Upper lobe of left lung (tissue), 6 donors: ENCODE data around the gene RBPJ. TPM values are rescaled to one million over a fixed set of nuclear protein-coding genes. Genes with fewer than 3 reads are reported as not detected.

ENCODE experiments used
- ATAC-seq, 2 donors: fragments of 200-7000 bp; cut with Tn5 transposase; one replicate each; pipeline ENCODE4 v1.9.1; 2022; ENCODE audit warnings: mild to moderate bottlenecking in 2 of 2, moderate library complexity in 2 of 2; ENCODE audit not compliant: low FRiP score in 2 of 2
- DNase-seq, 2 donors: peaks; one replicate each; pipeline ENCODE4 v3.0.0-alpha.2; 2019 to 2020
- H3K27ac ChIP-seq, 4 donors: fragments of 200-600 bp; sonication (generic); one replicate each; pipeline ENCODE4 v1.5.1; 2016 to 2019
- H3K27me3 ChIP-seq, 4 donors: fragments of 200-600 bp; sonication (generic); one replicate each; pipeline ENCODE4 v1.5.1; 2017 to 2019
- H3K36me3 ChIP-seq, 4 donors: fragments of 200-600 bp; sonication (generic); one replicate each; pipeline ENCODE4 v1.5.1; 2016 to 2019
- H3K4me1 ChIP-seq, 4 donors: fragments of 200-600 bp; sonication (generic); one replicate each; pipeline ENCODE4 v1.5.1; 2018 to 2019
- H3K4me3 ChIP-seq, 4 donors: fragments of 200-600 bp; sonication (generic); one replicate each; pipeline ENCODE4 v1.5.1; 2017 to 2019; ENCODE audit warnings: mild to moderate bottlenecking in 2 of 4, moderate library complexity in 1 of 4
- H3K9me3 ChIP-seq, 4 donors: fragments of 200-600 bp; sonication (generic); one replicate each; pipeline ENCODE4 v1.5.1; 2018 to 2019
- CTCF ChIP-seq, 6 experiments: fragments of 450-650 bp in 4 of 6; fragments of 200-600 bp in 2 of 6; sonication (generic) in 2 of 6; IDR thresholded peaks; one replicate each; pipeline ENCODE4 v1.5.1; 2016 to 2019; ENCODE audit warnings: antibody characterized with exemption in 6 of 6
- EP300 ChIP-seq, 4 donors: sonication (generic); formaldehyde crosslinking; IDR thresholded peaks; one replicate each; pipeline ENCODE4 v1.5.1; 2017; ENCODE audit warnings: antibody characterized with exemption in 4 of 4, control low read depth in 2 of 4
- POLR2A ChIP-seq, 4 donors: fragments of 450-650 bp; IDR thresholded peaks; one replicate each; pipeline ENCODE4 v1.5.1; 2016 to 2017; ENCODE audit warnings: antibody characterized with exemption in 4 of 4, mild to moderate bottlenecking in 2 of 4
- POLR2AphosphoS5 ChIP-seq, 2 donors: sonication (generic); formaldehyde crosslinking; IDR thresholded peaks; one replicate each; pipeline ENCODE4 v1.5.1; 2017; ENCODE audit warnings: antibody characterized with exemption in 2 of 2
- WGBS, 2 donors: methylation state at CpG; one replicate each; pipeline ENCODE4 v1.1.5; 2017 to 2018; 5-methylcytosine and 5-hydroxymethylcytosine counted together
- total RNA-seq, 6 donors: library from RNA; depleted of rRNA in 4 of 6; stranded (reverse); fragments of >200 nt in 4 of 6; gene quantifications; one replicate each; pipeline versions ENCODE4 v1.1.0 to v1.2.1, GENCODE V29; 2016 to 2021
- donor health status: DM: no; HTN: no; CAD: no; lungs with moderate emphysema.
- donor health status: DM: no; HTN: yes; CAD: no; lungs with severe emphysema.

RBPJ gene
- 10 to 100 TPM; 59.4 to 93.2 (median 79.4) TPM for total RNA-seq

- TF ChIP-seq EP300 (IDR thresholded peaks at IDR 0.05) = no peak
- peak in 1 of 6 experiments; percentile 11 for TF ChIP-seq CTCF (IDR thresholded peaks at IDR 0.05)
- TF ChIP-seq POLR2A (IDR thresholded peaks at IDR 0.05) = peak; percentile 36 to 82 (median 57)
- TF ChIP-seq POLR2AphosphoS5 (IDR thresholded peaks at IDR 0.05) = peak; percentile 78 to 86
- 1% methylated on average over 46 to 49 of the region's 102 CpGs for WGBS, 2 donors
- DNase-seq (peak; percentile 89 to 96), ATAC-seq (peak; percentile 84 to 93)
- H3K27ac ChIP-seq = peak within 1 kb of the TSS; percentile 88 to 99 (median 95)
- H3K27me3 ChIP-seq = no peaks in the 10 kb centered on the region
- peaks cover 0 to 1% (median under 1%) of the 10 kb centered on the region in 4 donors for H3K9me3 ChIP-seq
- H3K36me3 ChIP-seq = no peaks in the 10 kb centered on the region
- H3K4me1 ChIP-seq = peaks cover 18 to 38% (median 20%) of the 10 kb centered on the region in 4 donors
- H3K4me3 ChIP-seq = peak within 1 kb of the TSS; percentile 65 to 90 (median 84)
Observed at GRCh38 chr4:26320538-26321372, at the start of gene RBPJ. Gene RBPJ (plus strand): TSS chr4:26321014. CDS start chr4:26321029, 15 bp downstream.

GRCh38 chr4:26271703-26272102 lies 49.1 kb upstream of the RBPJ start:
- H3K4me1 ChIP-seq = peaks cover 0 to 7% (median 3%) of the 10 kb centered on the region in 4 donors

GRCh38 chr4:26272654-26273615 lies 47.9 kb upstream of the RBPJ start:
- no peaks in the 10 kb centered on the region for H3K27me3 ChIP-seq
- no peaks in the 10 kb centered on the region for H3K9me3 ChIP-seq
- 46 to 50% methylated on average over 10 of the region's 10 CpGs for WGBS, 2 donors
- peak overlapping the region in 1 of 4 donors; percentile 12 for H3K4me3 ChIP-seq
- peaks cover 0 to 4% (median 3%) of the 10 kb centered on the region in 4 donors for H3K4me1 ChIP-seq
- H3K27ac ChIP-seq = peak overlapping the region; percentile 43 to 80 (median 65)
- TF ChIP-seq POLR2A (IDR thresholded peaks at IDR 0.05) (no peak), POLR2AphosphoS5 (IDR thresholded peaks at IDR 0.05) (no peak), EP300 (IDR thresholded peaks at IDR 0.05) (no peak)
- ATAC-seq = peak in 1 of 2 donors; percentile 59
- H3K36me3 ChIP-seq = no peaks in the 10 kb centered on the region
- DNase-seq = no peak

More at GRCh38 chr4:26271703-26272102, 49.1 kb upstream of the RBPJ start:
- Histone ChIP-seq H3K27ac (no peak overlapping the region), H3K9me3 (no peaks in the 10 kb centered on the region), H3K27me3 (no peaks in the 10 kb centered on the region), H3K36me3 (no peaks in the 10 kb centered on the region), H3K4me3 (no peak overlapping the region)
- DNase-seq (no peak), ATAC-seq (no peak)
- TF ChIP-seq POLR2AphosphoS5 (IDR thresholded peaks at IDR 0.05) = no peak
- no peak for TF ChIP-seq POLR2A (IDR thresholded peaks at IDR 0.05)
- TF ChIP-seq CTCF (IDR thresholded peaks at IDR 0.05) = no peak
- no peak for TF ChIP-seq EP300 (IDR thresholded peaks at IDR 0.05)
- 88 to 91% methylated on average over 5 of the region's 5 CpGs for WGBS, 2 donors

GRCh38 chr4:26273616-26273980 lies 47.2 kb upstream of the RBPJ start:
- Histone ChIP-seq H3K4me1 (peaks cover 0 to 3% (median 3%) of the 10 kb centered on the region in 4 donors), H3K27ac (peak overlapping the region; percentile 43 to 80 (median 65)), H3K36me3 (no peaks in the 10 kb centered on the region), H3K4me3 (peak overlapping the region in 1 of 4 donors; percentile 12), H3K9me3 (no peaks in the 10 kb centered on the region), H3K27me3 (no peaks in the 10 kb centered on the region)
- ATAC-seq = peak in 1 of 2 donors; percentile 80
- TF ChIP-seq POLR2AphosphoS5 (IDR thresholded peaks at IDR 0.05) (no peak), POLR2A (IDR thresholded peaks at IDR 0.05) (peak in 1 of 4 donors; percentile 28), CTCF (IDR thresholded peaks at IDR 0.05) (no peak), EP300 (IDR thresholded peaks at IDR 0.05) (no peak)
- peak in 1 of 2 donors; percentile 56 for DNase-seq
- 57 to 62% methylated on average over 8 of the region's 8 CpGs for WGBS, 2 donors
